Measurements from ENCODE around the gene PSME2.
"Not testable (repeated sequence)": the region's sequence is repeated elsewhere in the genome, so short reads cannot be mapped to it uniquely, and the experiment has no call there.

PSME2 gene

DNA sequence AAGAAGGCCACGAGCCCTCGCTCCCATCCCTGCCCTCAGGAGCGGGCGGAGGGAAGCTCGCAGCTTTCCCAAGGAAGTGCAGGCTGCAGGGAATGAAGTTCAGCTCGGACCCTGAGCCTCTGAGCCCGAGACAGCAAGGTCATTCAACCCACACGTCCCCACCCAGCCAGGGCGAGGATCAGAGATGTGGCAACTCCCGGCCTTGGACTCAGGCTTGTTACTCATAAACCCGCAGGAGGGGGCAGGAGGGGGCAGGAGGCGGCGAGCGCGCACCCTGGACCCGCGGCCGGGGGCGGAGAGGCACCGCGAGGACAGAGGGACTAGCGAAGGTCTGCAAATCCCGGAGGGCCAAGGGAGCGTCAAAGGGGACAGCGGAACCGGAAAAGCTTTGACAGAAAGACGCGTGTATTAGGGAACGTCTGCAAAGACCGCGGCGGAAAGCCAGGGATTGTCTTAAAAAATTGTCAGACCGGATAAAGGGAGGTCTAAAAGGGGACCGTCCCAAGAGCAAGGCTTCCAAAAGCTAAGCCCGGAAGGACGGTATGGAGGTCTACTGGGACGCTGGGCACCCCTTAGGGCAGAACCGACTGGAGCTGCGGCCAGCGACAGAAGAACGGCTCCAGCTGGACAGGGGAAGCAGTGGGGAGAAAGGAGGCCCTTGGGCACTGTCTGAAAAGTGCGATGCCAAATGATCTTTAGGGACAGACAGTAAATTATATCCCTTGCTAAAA is 32.4 kb downstream of the PSME2 start:
- peaks cover 21 to 33% (median 24%) of the 10 kb centered on the region in 11 experiments for H3K36me3 ChIP-seq
- peaks cover 21 to 46% (median 35%) of the 10 kb centered on the region in 10 experiments for H3K4me1 ChIP-seq
- H3K9me3 ChIP-seq (replicated peaks in 1 of 11): no peaks in the 10 kb centered on the region
- peak in 5 of 11 experiments; percentile 37 to 71 (median 54); a peak in 7 of 22 replicates for TF ChIP-seq Cebpa-rat (IDR thresholded peaks at IDR 0.05)
- H3K27ac ChIP-seq: peak overlapping the region; percentile 87 to 99 (median 96)
- peak overlapping the region; percentile 80 to 99 (median 96) for H3K4me2 ChIP-seq
- H4K20me1 ChIP-seq: peaks cover 0 to 8% (median 0%) of the 10 kb centered on the region in 11 experiments; a peak in 3 of 22 replicates
- no peaks in the 10 kb centered on the region for H3K27me3 ChIP-seq
- peak overlapping the region; percentile 71 to 88 (median 76) for H3K4me3 ChIP-seq
- H3K9ac ChIP-seq: peak overlapping the region; percentile 85 to 97 (median 90)

DNA sequence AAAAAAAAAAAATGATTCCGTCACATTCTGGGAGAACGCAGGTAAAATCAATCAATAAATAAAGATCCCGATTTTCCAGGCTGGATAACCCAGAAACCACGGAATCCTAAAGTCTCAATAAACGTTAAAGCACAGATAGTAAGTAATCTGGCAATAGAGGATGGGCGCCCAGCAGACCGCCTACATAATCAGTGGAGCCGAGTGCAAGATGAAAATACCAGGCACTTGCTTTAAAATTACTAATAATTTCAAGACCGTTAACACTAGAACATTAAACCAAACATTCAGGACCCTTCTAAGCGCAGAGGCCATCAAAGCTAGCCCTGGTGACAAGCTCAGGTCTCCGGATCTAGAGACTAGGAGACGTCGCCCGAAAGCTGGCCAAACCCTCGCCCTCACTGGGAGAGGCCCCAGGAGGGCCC is 33.0 kb downstream of the PSME2 start:
- Histone ChIP-seq H3K27me3 (no peaks in the 10 kb centered on the region), H3K4me1 (peaks cover 25 to 52% (median 41%) of the 10 kb centered on the region in 10 experiments), H3K4me2 (peak overlapping the region; percentile 80 to 99 (median 96)), H3K4me3 (peak overlapping the region; percentile 71 to 88 (median 76)), H4K20me1 (peaks cover 0 to 8% (median 0%) of the 10 kb centered on the region in 11 experiments; a peak in 3 of 22 replicates), H3K9me3 (replicated peaks in 1 of 11) (no peaks in the 10 kb centered on the region), H3K27ac (peak overlapping the region; percentile 87 to 99 (median 96)), H3K9ac (peak overlapping the region; percentile 85 to 97 (median 90)), H3K36me3 (peaks cover 16 to 27% (median 19%) of the 10 kb centered on the region in 11 experiments)
- no peak for TF ChIP-seq Cebpa-rat (IDR thresholded peaks at IDR 0.05)

DNA sequence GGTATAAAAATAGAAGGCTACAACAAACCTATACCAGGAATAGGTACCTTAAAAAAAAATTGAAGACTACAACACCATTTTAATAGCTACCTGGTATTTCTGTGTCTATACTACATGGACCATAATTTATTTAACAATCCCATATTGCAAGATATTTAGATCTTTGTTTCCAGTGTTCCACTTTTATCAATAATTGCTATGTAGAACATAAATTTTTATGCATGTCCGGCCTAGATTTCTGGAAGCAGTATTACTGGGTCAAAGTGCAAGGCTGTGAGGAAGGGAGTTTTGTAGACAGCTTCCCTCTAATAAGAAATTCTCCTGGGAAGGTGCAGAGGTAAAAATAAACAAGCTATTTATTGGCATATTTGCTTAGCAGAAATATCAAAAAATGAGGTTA is 35.9 kb downstream of the PSME2 start:
- Histone ChIP-seq H3K9ac (no peak overlapping the region), H3K36me3 (peaks cover 0 to 4% (median 0%) of the 10 kb centered on the region in 11 experiments; a peak in 1 of 22 replicates), H3K27me3 (no peaks in the 10 kb centered on the region), H3K9me3 (replicated peaks in 1 of 11) (no peaks in the 10 kb centered on the region), H3K4me1 (peaks cover 21 to 46% (median 28%) of the 10 kb centered on the region in 10 experiments), H3K4me2 (0 out of 22 replicates have a peak overlapping the region, but pooled peaks of 2 of the 11 experiments have one; percentile 2 to 15), H3K4me3 (no peak overlapping the region), H4K20me1 (no peaks in the 10 kb centered on the region; a peak in 3 of 22 replicates), H3K27ac (no peak overlapping the region)
- TF ChIP-seq Cebpa-rat (IDR thresholded peaks at IDR 0.05): no peak

DNA sequence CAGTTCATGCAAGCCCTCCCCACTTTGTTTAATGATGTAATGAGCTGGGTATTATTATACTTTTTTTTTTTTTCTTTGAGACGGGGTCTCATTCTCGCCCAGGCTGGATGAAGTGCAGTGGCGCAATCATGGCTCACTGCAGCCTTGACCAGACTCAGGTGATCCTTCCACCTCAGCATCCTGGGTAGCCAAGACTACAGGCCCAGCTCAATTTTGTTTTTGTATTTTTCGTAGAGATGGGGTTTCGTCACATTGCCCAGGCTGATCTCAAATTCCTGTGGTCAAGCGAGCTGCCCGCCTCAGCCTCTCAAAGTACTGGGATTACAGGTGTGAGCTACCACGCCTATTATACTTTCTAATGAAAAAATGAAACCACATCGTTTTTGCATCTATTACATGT is 36.4 kb downstream of the PSME2 start:
- peaks cover 0 to 7% (median 2%) of the 10 kb centered on the region in 11 experiments; a peak in 12 of 22 replicates for H3K36me3 ChIP-seq
- peaks cover 19 to 47% (median 27%) of the 10 kb centered on the region in 10 experiments for H3K4me1 ChIP-seq
- H3K4me3 ChIP-seq: no peak overlapping the region
- TF ChIP-seq Cebpa-rat (IDR thresholded peaks at IDR 0.05): no peak
- H3K9ac ChIP-seq: no peak overlapping the region
- H4K20me1 ChIP-seq: no peaks in the 10 kb centered on the region; a peak in 1 of 22 replicates
- H3K27me3 ChIP-seq: no peaks in the 10 kb centered on the region
- H3K27ac ChIP-seq: no peak overlapping the region
- H3K9me3 ChIP-seq (replicated peaks in 1 of 11): peaks cover 0 to 2% (median 0%) of the 10 kb centered on the region in 11 experiments; a peak in 3 of 22 replicates
- H3K4me2 ChIP-seq: peak overlapping the region in 2 of 11 experiments; percentile 2 to 17; a peak in 1 of 22 replicates

DNA sequence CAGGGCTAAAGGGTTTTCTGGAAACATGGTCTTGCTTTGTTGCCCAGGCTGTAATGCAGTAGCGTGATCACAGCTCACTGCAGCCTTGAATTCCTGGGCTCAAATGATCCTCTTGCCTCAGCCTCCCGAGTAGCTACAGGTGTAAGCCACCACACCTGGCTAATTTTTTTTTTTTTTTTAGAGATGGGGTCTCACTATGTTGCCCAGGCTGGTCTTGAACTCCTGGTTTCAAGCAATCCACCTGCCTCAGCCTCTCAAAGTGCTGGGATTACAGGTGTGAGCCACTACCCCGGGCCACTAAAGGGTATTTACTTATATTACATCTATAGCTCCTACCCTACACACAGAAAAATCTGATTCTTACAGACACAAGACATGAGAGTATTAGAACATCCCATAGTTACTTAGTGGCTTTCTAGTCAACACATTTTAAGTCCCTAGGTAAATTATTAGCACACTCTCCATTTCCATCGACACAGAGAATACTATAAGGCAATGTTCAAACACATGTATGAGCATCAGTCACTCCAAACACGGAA is 38.0 kb downstream of the PSME2 start:
- no peaks in the 10 kb centered on the region for H3K27me3 ChIP-seq
- no peak overlapping the region for H3K4me3 ChIP-seq
- peaks cover 19 to 45% (median 26%) of the 10 kb centered on the region in 10 experiments for H3K4me1 ChIP-seq
- peak overlapping the region in 3 of 11 experiments; percentile 12 to 46 (median 45); a peak in 1 of 22 replicates for H3K27ac ChIP-seq
- peak overlapping the region in 2 of 11 experiments; percentile 4 to 17; a peak in 3 of 22 replicates for H3K4me2 ChIP-seq
- peaks cover 15 to 23% (median 19%) of the 10 kb centered on the region in 11 experiments for H3K36me3 ChIP-seq
- peaks cover 0 to 19% (median 15%) of the 10 kb centered on the region in 11 experiments; a peak in 17 of 22 replicates for H3K9me3 ChIP-seq (replicated peaks in 1 of 11)
- no peak for TF ChIP-seq Cebpa-rat (IDR thresholded peaks at IDR 0.05)
- no peak overlapping the region for H3K9ac ChIP-seq
- H4K20me1 ChIP-seq: peaks cover 0 to 4% (median 0%) of the 10 kb centered on the region in 11 experiments; a peak in 1 of 22 replicates

DNA sequence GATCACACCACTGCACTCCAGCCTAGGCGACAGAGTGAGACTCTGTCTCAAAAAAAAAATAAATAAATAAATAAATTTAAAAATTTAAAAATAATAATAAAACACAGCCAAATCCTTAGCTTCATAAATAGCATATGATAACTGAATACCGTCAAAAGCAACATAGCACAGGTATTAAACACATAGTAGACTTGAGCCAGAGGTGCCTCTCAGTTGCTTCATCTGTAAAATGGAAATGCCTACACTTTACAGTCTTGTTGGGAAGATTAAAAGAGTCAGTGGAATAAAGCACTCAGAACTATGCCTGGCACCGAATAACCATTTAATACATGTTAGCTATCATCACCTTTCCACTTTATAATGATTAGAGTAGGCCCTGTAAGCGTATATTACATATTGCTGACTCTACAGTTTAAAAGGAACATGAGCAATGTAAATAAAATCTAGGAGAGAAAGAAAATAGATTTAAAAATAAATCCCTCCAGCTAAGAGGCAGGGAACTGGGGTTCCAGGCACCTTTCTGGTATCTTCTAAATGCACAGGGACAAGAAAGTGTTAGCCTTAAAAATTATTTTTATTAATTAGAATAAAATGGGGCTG is 39.6 kb downstream of the PSME2 start:
- H3K27me3 ChIP-seq: no peaks in the 10 kb centered on the region
- peaks cover 17 to 43% (median 23%) of the 10 kb centered on the region in 10 experiments for H3K4me1 ChIP-seq
- H3K9ac ChIP-seq: 0 out of 22 replicates have a peak overlapping the region, but pooled peaks of 1 of the 11 experiments have one; percentile 58
- H3K27ac ChIP-seq: peak overlapping the region in 1 of 11 experiments; percentile 5; a peak in 1 of 22 replicates
- peaks cover 31 to 40% (median 35%) of the 10 kb centered on the region in 11 experiments for H3K36me3 ChIP-seq
- no peak for TF ChIP-seq Cebpa-rat (IDR thresholded peaks at IDR 0.05)
- peaks cover 0 to 28% (median 22%) of the 10 kb centered on the region in 11 experiments; a peak in 17 of 22 replicates for H3K9me3 ChIP-seq (replicated peaks in 1 of 11)
- peak overlapping the region in 1 of 11 experiments; percentile 70; a peak in 1 of 22 replicates for H3K4me2 ChIP-seq
- peaks cover 0 to 15% (median 0%) of the 10 kb centered on the region in 11 experiments; a peak in 1 of 22 replicates for H4K20me1 ChIP-seq
- no peak overlapping the region for H3K4me3 ChIP-seq

DNA sequence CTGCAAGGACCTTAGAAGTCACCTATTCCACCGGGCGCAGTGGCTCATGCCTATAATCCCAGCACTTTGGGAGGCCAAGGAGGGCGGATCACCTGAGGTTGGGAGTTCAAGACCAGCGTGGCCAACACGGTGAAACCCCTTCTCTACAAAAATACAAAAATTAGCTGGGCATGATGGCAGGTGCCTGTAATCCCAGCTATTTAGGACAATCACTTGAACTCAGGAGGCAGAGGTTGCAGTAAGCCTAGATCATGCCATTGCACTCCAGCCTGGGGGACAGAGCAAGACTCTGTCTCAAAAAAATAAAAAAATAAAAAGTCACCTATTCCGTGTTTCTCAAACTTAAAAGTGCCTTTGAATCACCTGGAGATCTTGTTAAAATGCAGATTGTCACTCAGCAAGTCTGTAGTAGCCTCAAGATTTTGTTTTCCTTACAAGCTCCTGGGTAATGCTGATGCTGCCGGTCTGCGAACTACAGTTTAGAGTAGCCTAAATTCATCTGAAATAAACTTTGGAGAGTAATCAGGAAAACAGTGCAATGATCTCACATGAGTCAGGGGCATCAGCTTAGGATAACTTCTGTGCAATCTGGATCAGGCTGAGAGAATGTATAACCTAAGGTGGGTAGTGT is 40.7 kb downstream of the PSME2 start:
- H3K9me3 ChIP-seq (replicated peaks in 1 of 11): peaks cover 0 to 28% (median 22%) of the 10 kb centered on the region in 11 experiments; a peak in 17 of 22 replicates
- H3K9ac ChIP-seq: peak overlapping the region in 1 of 11 experiments; percentile 58; a peak in 1 of 22 replicates
- H3K36me3 ChIP-seq: peaks cover 42 to 48% (median 46%) of the 10 kb centered on the region in 11 experiments
- peak overlapping the region in 2 of 11 experiments; percentile 33 to 70; a peak in 3 of 22 replicates for H3K4me2 ChIP-seq
- not testable (repeated sequence) for H3K27me3 ChIP-seq, H3K4me3 ChIP-seq
- H3K4me1 ChIP-seq: peaks cover 13 to 36% (median 21%) of the 10 kb centered on the region in 10 experiments
- H4K20me1 ChIP-seq: peaks cover 0 to 26% (median 0%) of the 10 kb centered on the region in 11 experiments; a peak in 2 of 22 replicates
- H3K27ac ChIP-seq: peak overlapping the region in 1 of 11 experiments; percentile 5; a peak in 1 of 22 replicates

DNA sequence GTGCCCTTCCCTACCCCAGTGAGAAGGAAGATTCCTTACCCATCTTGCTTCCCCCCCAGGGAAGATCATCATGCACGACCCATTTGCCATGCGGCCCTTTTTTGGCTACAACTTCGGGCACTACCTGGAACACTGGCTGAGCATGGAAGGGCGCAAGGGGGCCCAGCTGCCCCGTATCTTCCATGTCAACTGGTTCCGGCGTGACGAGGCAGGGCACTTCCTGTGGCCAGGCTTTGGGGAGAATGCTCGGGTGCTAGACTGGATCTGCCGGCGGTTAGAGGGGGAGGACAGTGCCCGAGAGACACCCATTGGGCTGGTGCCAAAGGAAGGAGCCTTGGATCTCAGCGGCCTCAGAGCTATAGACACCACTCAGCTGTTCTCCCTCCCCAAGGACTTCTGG is 43.0 kb downstream of the PSME2 start:
- H3K4me2 ChIP-seq: no peak overlapping the region
- H3K4me3 ChIP-seq: no peak overlapping the region
- no peak overlapping the region for H3K27ac ChIP-seq
- peaks cover 0 to 49% (median 5%) of the 10 kb centered on the region in 11 experiments; a peak in 8 of 22 replicates for H4K20me1 ChIP-seq
- H3K4me1 ChIP-seq: peaks cover 0 to 38% (median 8%) of the 10 kb centered on the region in 10 experiments; a peak in 11 of 20 replicates
- no peaks in the 10 kb centered on the region for H3K27me3 ChIP-seq
- H3K9ac ChIP-seq: no peak overlapping the region
- TF ChIP-seq Cebpa-rat (IDR thresholded peaks at IDR 0.05): no peak
- peaks cover 0 to 28% (median 22%) of the 10 kb centered on the region in 11 experiments; a peak in 17 of 22 replicates for H3K9me3 ChIP-seq (replicated peaks in 1 of 11)
- H3K36me3 ChIP-seq: peaks cover 64 to 71% (median 68%) of the 10 kb centered on the region in 11 experiments

All from BLaER1 treated with 17β-estradiol and CSF1 and Interleukin-3, amounts not matched to agents 10 nM and 100 nM (cell line).